ENCODE data around the gene PPP4C. TPM values are rescaled to one million over a fixed set of nuclear protein-coding genes. Genes with fewer than 3 reads are reported as not detected.

PPP4C gene
- total and polyA plus RNA-seq, 3 donors from 2014 or later = 82.1 to 154 (median 109) TPM

- no peak for DNase-seq
- no peak overlapping the region for H3K27ac ChIP-seq
- no peaks in the 10 kb centered on the region for H3K27me3 ChIP-seq
- H3K36me3 ChIP-seq (ENCODE audit: low read depth, missing control alignments) = no peaks in the 10 kb centered on the region
- peaks cover 3% of the 10 kb centered on the region for H3K4me1 ChIP-seq
- H3K4me3 ChIP-seq = no peak overlapping the region
- 85 to 90% methylated on average over 7 to 20 of the region's 20 CpGs for WGBS, 2 donors
- TF ChIP-seq CTCF (IDR thresholded peaks at IDR 0.05) (no peak), POLR2A (IDR thresholded peaks at IDR 0.05) (no peak)
- intact Hi-C loops (cut with DNase I; ENCODE audit: low total_unique reads) = no loop called here
- no peaks in the 10 kb centered on the region for H3K9me3 ChIP-seq
Observed at GRCh38 chr16:30082545-30083090, 6.8 kb downstream of the PPP4C start.

DNA sequence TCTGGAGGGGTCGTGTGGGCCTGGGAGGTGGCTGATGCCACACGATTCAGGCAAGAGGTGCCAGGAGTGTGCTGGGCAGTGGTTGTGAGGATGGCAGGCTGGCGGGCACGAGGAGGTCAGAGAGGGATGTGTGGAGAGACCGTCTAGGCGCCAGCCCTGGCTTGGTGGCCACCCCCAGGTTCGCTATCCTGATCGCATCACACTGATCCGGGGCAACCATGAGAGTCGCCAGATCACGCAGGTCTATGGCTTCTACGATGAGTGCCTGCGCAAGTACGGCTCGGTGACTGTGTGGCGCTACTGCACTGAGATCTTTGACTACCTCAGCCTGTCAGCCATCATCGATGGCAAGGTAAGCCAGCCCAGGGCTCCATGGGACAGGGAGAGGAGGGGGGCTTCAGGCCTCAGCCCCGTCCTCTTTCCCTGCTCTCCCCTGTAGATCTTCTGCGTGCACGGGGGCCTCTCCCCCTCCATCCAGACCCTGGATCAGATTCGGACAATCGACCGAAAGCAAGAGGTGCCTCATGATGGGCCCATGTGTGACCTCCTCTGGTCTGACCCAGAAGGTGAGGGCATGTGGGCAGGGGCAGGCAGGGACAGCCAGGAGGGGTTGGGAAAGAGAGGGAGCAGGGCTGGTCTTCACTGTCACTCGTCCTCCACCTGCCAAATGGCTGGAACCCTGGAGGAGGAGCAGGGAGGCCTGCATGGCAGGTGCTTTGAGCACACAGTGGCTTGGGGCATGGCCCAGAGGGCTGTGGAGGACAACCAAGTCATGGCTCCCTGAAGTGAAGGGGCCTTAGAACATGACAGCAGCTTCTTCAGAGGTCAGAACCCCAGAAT, 7.6 kb downstream of the PPP4C start:
- no peak overlapping the region for H3K4me3 ChIP-seq
- peaks cover 2% of the 10 kb centered on the region for H3K4me1 ChIP-seq
- H3K27ac ChIP-seq = no peak overlapping the region
- 90 to 92% methylated on average over 24 of the region's 24 CpGs for WGBS, 2 donors
- TF ChIP-seq POLR2A (IDR thresholded peaks at IDR 0.05) (no peak), CTCF (IDR thresholded peaks at IDR 0.05) (no peak)
- no peaks in the 10 kb centered on the region for H3K36me3 ChIP-seq (ENCODE audit: low read depth, missing control alignments)
- intact Hi-C loops (cut with DNase I; ENCODE audit: low total_unique reads) = no loop called here
- no peaks in the 10 kb centered on the region for H3K9me3 ChIP-seq
- no peaks in the 10 kb centered on the region for H3K27me3 ChIP-seq
- DNase-seq = no peak

DNA sequence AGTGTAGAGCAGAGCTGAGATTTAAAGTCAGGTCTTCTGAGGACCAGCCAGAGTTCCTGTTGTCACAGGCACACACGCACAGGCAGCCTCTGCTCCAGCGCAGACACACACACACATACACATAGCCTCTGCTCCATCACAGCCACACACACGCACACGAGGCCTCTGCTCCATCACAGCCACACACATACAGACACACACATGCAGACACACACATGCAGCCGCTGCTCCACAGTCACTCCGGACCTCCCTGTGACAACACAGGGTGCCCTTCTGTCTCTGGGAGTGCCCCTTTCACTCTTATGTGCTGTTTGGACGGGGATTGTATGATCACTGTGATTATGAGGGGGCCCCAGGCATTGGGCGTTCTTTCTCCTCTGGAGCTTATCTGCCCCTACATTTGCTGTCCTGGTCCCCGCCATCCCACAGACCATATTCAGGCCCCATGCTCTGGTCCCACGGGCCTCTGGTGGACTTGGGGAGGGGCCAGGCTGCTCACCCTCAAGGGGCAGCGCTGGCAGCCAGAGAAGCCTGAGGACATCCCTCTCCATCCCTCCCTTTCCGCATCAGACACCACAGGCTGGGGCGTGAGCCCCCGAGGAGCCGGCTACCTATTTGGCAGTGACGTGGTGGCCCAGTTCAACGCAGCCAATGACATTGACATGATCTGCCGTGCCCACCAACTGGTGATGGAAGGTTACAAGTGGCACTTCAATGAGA, 8.5 kb downstream of the PPP4C start:
- intact Hi-C loops (cut with DNase I; ENCODE audit: low total_unique reads) = no loop called here
- no peak for TF ChIP-seq CTCF (IDR thresholded peaks at IDR 0.05)
- no peak for TF ChIP-seq POLR2A (IDR thresholded peaks at IDR 0.05)
- no peaks in the 10 kb centered on the region for H3K9me3 ChIP-seq
- DNase-seq = no peak
- H3K27me3 ChIP-seq = no peaks in the 10 kb centered on the region
- no peak overlapping the region for H3K4me3 ChIP-seq
- peaks cover 2% of the 10 kb centered on the region for H3K4me1 ChIP-seq
- 85 to 87% methylated on average over 9 to 18 of the region's 18 CpGs for WGBS, 2 donors
- no peak overlapping the region for H3K27ac ChIP-seq
- no peaks in the 10 kb centered on the region for H3K36me3 ChIP-seq (ENCODE audit: low read depth, missing control alignments)

DNA sequence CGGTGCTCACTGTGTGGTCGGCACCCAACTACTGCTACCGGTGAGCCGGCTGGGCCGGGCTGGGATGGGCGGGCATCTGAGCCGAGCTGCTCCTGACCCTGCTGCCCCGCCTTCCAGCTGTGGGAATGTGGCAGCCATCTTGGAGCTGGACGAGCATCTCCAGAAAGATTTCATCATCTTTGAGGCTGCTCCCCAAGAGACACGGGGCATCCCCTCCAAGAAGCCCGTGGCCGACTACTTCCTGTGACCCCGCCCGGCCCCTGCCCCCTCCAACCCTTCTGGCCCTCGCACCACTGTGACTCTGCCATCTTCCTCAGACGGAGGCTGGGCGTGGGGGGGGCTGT, 9.0 kb downstream of the PPP4C start:
- TF ChIP-seq CTCF (IDR thresholded peaks at IDR 0.05) (no peak), POLR2A (IDR thresholded peaks at IDR 0.05) (no peak)
- intact Hi-C loops (cut with DNase I; ENCODE audit: low total_unique reads) = no loop called here
- H3K36me3 ChIP-seq (ENCODE audit: low read depth, missing control alignments) = no peaks in the 10 kb centered on the region
- H3K27me3 ChIP-seq = no peaks in the 10 kb centered on the region
- no peak for DNase-seq
- WGBS, 2 donors = 48 to 70% methylated on average over 16 to 17 of the region's 17 CpGs
- no peak overlapping the region for H3K4me3 ChIP-seq
- no peak overlapping the region for H3K27ac ChIP-seq
- peaks cover 2% of the 10 kb centered on the region for H3K4me1 ChIP-seq
- H3K9me3 ChIP-seq = no peaks in the 10 kb centered on the region
